ENCODE data around the gene ZFYVE28.
"Not testable (repeated sequence)": the region's sequence is repeated elsewhere in the genome, so short reads cannot be mapped to it uniquely, and the experiment has no call there.

ZFYVE28 gene

GRCh38 chr4:2432004-2432403 is 13.6 kb upstream of the ZFYVE28 start:
- Histone ChIP-seq H3K27me3 (ENCODE audit: control insufficient read depth, insufficient read depth, low read length) (peaks cover 5% of the 10 kb centered on the region), H3K36me3 (ENCODE audit: control insufficient read depth, insufficient read depth, low read length) (no peaks in the 10 kb centered on the region), H3K4me3 (ENCODE audit: low read length) (no peak overlapping the region), H3K9me3 (ENCODE audit: control insufficient read depth, low read length) (no peaks in the 10 kb centered on the region), H3K9ac (ENCODE audit: low read length) (no peak overlapping the region), H3K4me1 (ENCODE audit: control insufficient read depth, insufficient read depth, low read length) (no peaks in the 10 kb centered on the region)

GRCh38 chr4:2429945-2430757 is 11.7 kb upstream of the ZFYVE28 start:
- not testable (repeated sequence) for H3K9me3 ChIP-seq (ENCODE audit: control insufficient read depth, low read length); H3K36me3 ChIP-seq (ENCODE audit: control insufficient read depth, insufficient read depth, low read length); H3K4me1 ChIP-seq (ENCODE audit: control insufficient read depth, insufficient read depth, low read length); H3K4me3 ChIP-seq (ENCODE audit: low read length); H3K9ac ChIP-seq (ENCODE audit: low read length); H3K27me3 ChIP-seq (ENCODE audit: control insufficient read depth, insufficient read depth, low read length)

GRCh38 chr4:2428496-2429213 is 10.2 kb upstream of the ZFYVE28 start:
- H3K4me3 ChIP-seq (ENCODE audit: low read length): no peak overlapping the region

GRCh38 chr4:2427383-2428334 is 9.2 kb upstream of the ZFYVE28 start:
- no peaks in the 10 kb centered on the region for H3K27me3 ChIP-seq (ENCODE audit: control insufficient read depth, insufficient read depth, low read length)
- no peaks in the 10 kb centered on the region for H3K36me3 ChIP-seq (ENCODE audit: control insufficient read depth, insufficient read depth, low read length)
- H3K9ac ChIP-seq (ENCODE audit: low read length): no peak overlapping the region
- no peaks in the 10 kb centered on the region for H3K9me3 ChIP-seq (ENCODE audit: control insufficient read depth, low read length)
- no peaks in the 10 kb centered on the region for H3K4me1 ChIP-seq (ENCODE audit: control insufficient read depth, insufficient read depth, low read length)
- no peak overlapping the region for H3K4me3 ChIP-seq (ENCODE audit: low read length)

More at GRCh38 chr4:2428496-2429213, 10.2 kb upstream of the ZFYVE28 start:
- no peaks in the 10 kb centered on the region for H3K27me3 ChIP-seq (ENCODE audit: control insufficient read depth, insufficient read depth, low read length)
- H3K9me3 ChIP-seq (ENCODE audit: control insufficient read depth, low read length): no peaks in the 10 kb centered on the region
- H3K36me3 ChIP-seq (ENCODE audit: control insufficient read depth, insufficient read depth, low read length): no peaks in the 10 kb centered on the region
- no peak overlapping the region for H3K9ac ChIP-seq (ENCODE audit: low read length)
- H3K4me1 ChIP-seq (ENCODE audit: control insufficient read depth, insufficient read depth, low read length): no peaks in the 10 kb centered on the region

GRCh38 chr4:2426711-2427275 is 8.3 kb upstream of the ZFYVE28 start:
- no peaks in the 10 kb centered on the region for H3K36me3 ChIP-seq (ENCODE audit: control insufficient read depth, insufficient read depth, low read length)
- H3K9me3 ChIP-seq (ENCODE audit: control insufficient read depth, low read length): no peaks in the 10 kb centered on the region
- H3K4me1 ChIP-seq (ENCODE audit: control insufficient read depth, insufficient read depth, low read length): no peaks in the 10 kb centered on the region
- H3K27me3 ChIP-seq (ENCODE audit: control insufficient read depth, insufficient read depth, low read length): no peaks in the 10 kb centered on the region
- H3K9ac ChIP-seq (ENCODE audit: low read length): no peak overlapping the region
- H3K4me3 ChIP-seq (ENCODE audit: low read length): no peak overlapping the region

- Histone ChIP-seq H3K27me3 (ENCODE audit: control insufficient read depth, insufficient read depth, low read length) (no peaks in the 10 kb centered on the region), H3K4me1 (ENCODE audit: control insufficient read depth, insufficient read depth, low read length) (no peaks in the 10 kb centered on the region), H3K9me3 (ENCODE audit: control insufficient read depth, low read length) (no peaks in the 10 kb centered on the region), H3K36me3 (ENCODE audit: control insufficient read depth, insufficient read depth, low read length) (no peaks in the 10 kb centered on the region), H3K9ac (ENCODE audit: low read length) (no peak overlapping the region), H3K4me3 (ENCODE audit: low read length) (no peak overlapping the region)
Measured at GRCh38 chr4:2426069-2426397, 7.6 kb upstream of the ZFYVE28 start.

GRCh38 chr4:2425386-2426068 is 7.1 kb upstream of the ZFYVE28 start:
- H3K9ac ChIP-seq (ENCODE audit: low read length): no peak overlapping the region
- no peak overlapping the region for H3K4me3 ChIP-seq (ENCODE audit: low read length)
- H3K36me3 ChIP-seq (ENCODE audit: control insufficient read depth, insufficient read depth, low read length): no peaks in the 10 kb centered on the region
- H3K27me3 ChIP-seq (ENCODE audit: control insufficient read depth, insufficient read depth, low read length): peaks cover 4% of the 10 kb centered on the region
- H3K9me3 ChIP-seq (ENCODE audit: control insufficient read depth, low read length): no peaks in the 10 kb centered on the region
- H3K4me1 ChIP-seq (ENCODE audit: control insufficient read depth, insufficient read depth, low read length): no peaks in the 10 kb centered on the region

GRCh38 chr4:2424581-2424980 is 6.1 kb upstream of the ZFYVE28 start:
- no peaks in the 10 kb centered on the region for H3K9me3 ChIP-seq (ENCODE audit: control insufficient read depth, low read length)
- H3K36me3 ChIP-seq (ENCODE audit: control insufficient read depth, insufficient read depth, low read length): no peaks in the 10 kb centered on the region
- H3K4me3 ChIP-seq (ENCODE audit: low read length): no peak overlapping the region
- H3K4me1 ChIP-seq (ENCODE audit: control insufficient read depth, insufficient read depth, low read length): peaks cover 4% of the 10 kb centered on the region
- H3K27me3 ChIP-seq (ENCODE audit: control insufficient read depth, insufficient read depth, low read length): peaks cover 13% of the 10 kb centered on the region
- H3K9ac ChIP-seq (ENCODE audit: low read length): no peak overlapping the region

- H3K4me1 ChIP-seq (ENCODE audit: control insufficient read depth, insufficient read depth, low read length): peaks cover 10% of the 10 kb centered on the region
- H3K27me3 ChIP-seq (ENCODE audit: control insufficient read depth, insufficient read depth, low read length): peaks cover 19% of the 10 kb centered on the region
- H3K36me3 ChIP-seq (ENCODE audit: control insufficient read depth, insufficient read depth, low read length): no peaks in the 10 kb centered on the region
- no peak overlapping the region for H3K9ac ChIP-seq (ENCODE audit: low read length)
- H3K9me3 ChIP-seq (ENCODE audit: control insufficient read depth, low read length): no peaks in the 10 kb centered on the region
- no peak overlapping the region for H3K4me3 ChIP-seq (ENCODE audit: low read length)
Measured at GRCh38 chr4:2423695-2424094, 5.2 kb upstream of the ZFYVE28 start.

- Histone ChIP-seq H3K27me3 (ENCODE audit: control insufficient read depth, insufficient read depth, low read length) (peaks cover 19% of the 10 kb centered on the region), H3K9me3 (ENCODE audit: control insufficient read depth, low read length) (no peaks in the 10 kb centered on the region), H3K4me1 (ENCODE audit: control insufficient read depth, insufficient read depth, low read length) (peaks cover 10% of the 10 kb centered on the region), H3K9ac (ENCODE audit: low read length) (no peak overlapping the region), H3K36me3 (ENCODE audit: control insufficient read depth, insufficient read depth, low read length) (no peaks in the 10 kb centered on the region), H3K4me3 (ENCODE audit: low read length) (no peak overlapping the region)
Measured at GRCh38 chr4:2423066-2423465, 4.6 kb upstream of the ZFYVE28 start.

GRCh38 chr4:2421928-2422327 is 3.5 kb upstream of the ZFYVE28 start:
- Histone ChIP-seq H3K36me3 (ENCODE audit: control insufficient read depth, insufficient read depth, low read length) (no peaks in the 10 kb centered on the region), H3K9ac (ENCODE audit: low read length) (no peak overlapping the region), H3K9me3 (ENCODE audit: control insufficient read depth, low read length) (no peaks in the 10 kb centered on the region), H3K4me1 (ENCODE audit: control insufficient read depth, insufficient read depth, low read length) (peaks cover 10% of the 10 kb centered on the region), H3K27me3 (ENCODE audit: control insufficient read depth, insufficient read depth, low read length) (peaks cover 26% of the 10 kb centered on the region), H3K4me3 (ENCODE audit: low read length) (no peak overlapping the region)

Data from mucosa of stomach (tissue), 1 donor.